GM15510 (cell line): ENCODE measurements around the gene KRT222.

Experiments
- POLR2A ChIP-seq: IDR thresholded peaks from 3 replicates; pipeline ENCODE4 v1.6.1; 2011; ENCODE audit warnings: borderline replicate concordance; ENCODE audit not compliant: insufficient read length; ENCODE audit errors: extremely low read depth

Gene KRT222

GRCh38 chr17:40613467-40614154, 51.4 kb downstream of the KRT222 start:
- no peak for TF ChIP-seq POLR2A

GRCh38 chr17:40612599-40613244, 52.3 kb downstream of the KRT222 start:
- TF ChIP-seq POLR2A: no peak

- no peak for TF ChIP-seq POLR2A
Observed at GRCh38 chr17:40611840-40612474, 53.0 kb downstream of the KRT222 start.

GRCh38 chr17:40610359-40610758, 54.6 kb downstream of the KRT222 start:
- no peak for TF ChIP-seq POLR2A

GRCh38 chr17:40608061-40608581, 56.9 kb downstream of the KRT222 start:
- no peak for TF ChIP-seq POLR2A

- TF ChIP-seq POLR2A: no peak
Observed at GRCh38 chr17:40607641-40608040, 57.3 kb downstream of the KRT222 start.

GRCh38 chr17:40606548-40607353, 58.2 kb downstream of the KRT222 start:
- no peak for TF ChIP-seq POLR2A

GRCh38 chr17:40605306-40605705, 59.7 kb downstream of the KRT222 start:
- no peak for TF ChIP-seq POLR2A
